Cardiac atrium fibroblast (primary cell): ENCODE data around the gene RNF25. TPM values are rescaled to one million over a fixed set of nuclear protein-coding genes. Genes with fewer than 3 reads are reported as not detected.

ENCODE experiments used
- total RNA-seq: library from RNA; depleted of rRNA; stranded (reverse); fragments of >200 nt; gene quantifications from 2 replicates; pipeline ENCODE4 v1.2.3, GENCODE V29; 2015

Gene RNF25, protein sequence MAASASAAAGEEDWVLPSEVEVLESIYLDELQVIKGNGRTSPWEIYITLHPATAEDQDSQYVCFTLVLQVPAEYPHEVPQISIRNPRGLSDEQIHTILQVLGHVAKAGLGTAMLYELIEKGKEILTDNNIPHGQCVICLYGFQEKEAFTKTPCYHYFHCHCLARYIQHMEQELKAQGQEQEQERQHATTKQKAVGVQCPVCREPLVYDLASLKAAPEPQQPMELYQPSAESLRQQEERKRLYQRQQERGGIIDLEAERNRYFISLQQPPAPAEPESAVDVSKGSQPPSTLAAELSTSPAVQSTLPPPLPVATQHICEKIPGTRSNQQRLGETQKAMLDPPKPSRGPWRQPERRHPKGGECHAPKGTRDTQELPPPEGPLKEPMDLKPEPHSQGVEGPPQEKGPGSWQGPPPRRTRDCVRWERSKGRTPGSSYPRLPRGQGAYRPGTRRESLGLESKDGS
- 14.4 and 26.9 TPM in 2 replicates for total RNA-seq

DNA sequence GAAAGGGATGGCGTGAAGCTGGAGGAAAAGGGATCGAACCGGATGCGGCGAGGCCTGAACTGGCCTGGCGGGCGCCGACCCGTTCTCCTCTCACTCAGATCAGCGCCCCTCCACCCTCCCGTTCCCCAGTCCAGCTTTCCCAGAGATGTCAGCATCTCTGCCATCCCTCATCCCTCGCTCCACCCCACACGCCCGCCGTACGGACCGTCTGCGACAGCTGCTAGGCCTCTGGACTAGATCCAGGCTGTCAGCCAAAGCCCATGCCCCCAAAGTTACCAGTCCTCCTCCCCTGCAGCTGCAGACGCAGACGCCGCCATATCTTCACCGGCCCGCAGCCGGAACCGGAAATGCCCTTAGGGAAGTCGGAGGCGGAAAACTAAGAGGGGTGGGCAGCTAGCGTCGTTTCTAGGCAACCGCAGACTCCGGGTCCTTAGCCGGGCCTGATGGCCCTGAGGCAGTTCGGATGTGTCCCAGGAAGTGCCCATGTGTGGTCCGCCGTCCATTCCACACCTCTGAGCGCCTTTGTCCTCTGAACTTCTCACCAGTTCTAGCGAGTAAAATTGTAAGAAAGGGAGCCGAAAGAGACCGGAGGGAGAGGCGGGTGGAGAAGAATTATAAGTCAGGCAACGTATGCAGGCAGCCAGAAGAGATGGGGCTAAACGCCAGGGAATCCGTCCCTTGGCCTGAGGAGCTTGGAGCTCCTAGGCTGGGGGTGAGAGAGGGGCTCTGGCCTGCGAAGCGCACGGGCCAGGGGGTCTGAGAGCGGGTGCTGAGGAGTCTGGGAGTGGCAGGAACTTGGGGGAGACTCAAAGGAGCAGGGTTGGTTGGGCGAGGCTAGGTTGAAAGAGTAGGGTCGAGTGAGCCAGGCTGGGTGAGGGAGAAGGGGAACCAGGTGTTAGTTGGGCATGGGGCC, at the start of gene RNF25, which contains the start of gene STK36:
Gene RNF25 (minus strand): TSS at position 349 of the 913 bp plus-strand sequence. CDS start 32 bp downstream, at position 317.
Gene STK36 (plus strand): TSS at position 433 of the 913 bp plus-strand sequence. CDS start 744 bp downstream, outside the sequence.

DNA sequence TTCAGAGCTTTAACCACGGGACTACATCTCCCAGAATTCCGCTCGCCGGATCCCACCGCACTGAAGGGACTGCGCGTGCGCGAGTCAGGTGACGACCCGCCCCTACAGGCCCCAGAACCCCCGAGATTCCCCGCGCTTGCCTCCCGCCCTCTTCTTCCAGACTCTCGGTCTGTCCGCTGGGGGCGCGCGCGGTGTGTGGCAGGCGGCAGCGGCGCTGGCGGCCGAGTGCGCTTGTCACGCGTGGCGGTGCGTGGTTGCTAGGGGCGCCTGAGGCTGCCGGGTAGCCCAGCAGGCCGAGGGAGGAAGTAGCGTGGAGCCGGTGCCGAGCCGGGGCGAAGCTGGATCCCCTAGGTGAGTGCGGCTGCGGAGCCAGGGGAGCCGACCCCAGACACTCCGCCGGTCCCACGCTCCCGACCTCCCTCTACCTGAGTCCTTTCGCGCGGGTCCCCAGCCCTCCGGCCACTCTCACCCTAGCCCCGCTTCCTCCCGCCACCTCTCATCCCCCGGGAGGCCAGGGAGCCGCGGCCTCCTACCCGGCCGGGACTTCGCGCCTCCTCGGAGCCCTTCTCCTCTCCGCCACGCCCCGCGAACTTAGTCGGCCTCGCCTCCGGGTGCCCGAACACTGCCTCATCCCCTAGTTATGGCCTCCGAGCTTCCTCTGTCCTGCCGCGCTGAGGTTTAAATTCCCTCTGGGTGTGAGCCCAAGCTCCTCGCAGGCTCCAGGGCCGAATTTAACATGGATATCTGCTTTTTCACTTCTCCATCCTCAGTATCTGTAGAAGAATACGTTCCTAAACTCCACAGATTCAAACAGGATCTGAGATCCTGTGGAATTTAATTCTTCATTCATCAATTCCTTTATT, 39.1 kb upstream of the RNF25 start, which contains the start of gene TTLL4:
Gene TTLL4 (plus strand): TSS at position 149 of the 863 bp plus-strand sequence. CDS start 26,842 bp downstream, outside the sequence.

DNA sequence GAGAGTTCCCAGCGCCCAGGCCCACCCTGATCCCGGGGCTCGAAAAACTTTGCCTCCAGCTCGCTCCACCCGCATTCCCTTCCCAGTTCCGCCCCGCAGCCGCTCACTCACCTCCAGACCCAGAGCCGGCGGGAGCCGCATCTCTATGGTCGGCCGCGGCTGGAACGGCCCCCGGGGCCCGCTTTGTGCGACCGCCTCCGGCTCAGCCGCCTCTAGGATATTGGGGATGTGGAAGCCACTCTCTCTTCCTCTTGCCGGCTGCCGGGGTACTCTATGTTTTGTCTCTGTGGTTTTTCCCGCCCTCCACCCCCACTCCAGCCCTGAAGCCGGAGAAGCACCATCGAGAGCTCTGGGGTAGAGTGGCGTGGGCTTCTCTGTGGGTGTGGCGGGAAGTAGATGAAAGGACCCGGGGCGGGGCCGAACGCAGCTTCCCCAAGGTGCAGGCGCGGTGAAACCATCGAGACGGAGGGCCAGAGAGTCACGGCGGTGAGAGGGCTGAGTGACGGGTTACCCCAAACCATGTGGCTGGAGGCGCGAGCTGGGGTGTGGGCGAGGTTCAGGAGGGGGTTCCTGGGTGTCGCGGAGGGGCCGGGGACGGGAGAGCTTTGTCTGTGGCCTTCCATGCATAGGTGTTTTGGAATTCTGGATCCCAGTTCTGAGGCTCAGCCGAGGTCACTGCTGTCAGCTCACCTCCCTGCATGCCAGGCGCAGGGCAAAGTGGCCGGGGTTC, 12.4 kb downstream of the RNF25 start, which contains the start of the genes BCS1L and ZNF142:
Gene BCS1L (plus strand): TSS at position 426 of the 730 bp plus-strand sequence. CDS start 1,305 bp downstream, outside the sequence.
Gene ZNF142 (minus strand): TSS at position 366 of the 730 bp plus-strand sequence. CDS start 3,194 bp downstream, outside the sequence.

Other genes starting within 250 kb of the RNF25 start
- gene USP37, start 103.7 kb downstream of the RNF25 start, total RNA-seq = 4.2 and 6.5 TPM in 2 replicates
- gene CNOT9, start 103.2 kb downstream of the RNF25 start, total RNA-seq = 38.5 and 49.6 TPM in 2 replicates
- 0.49 and 1.3 TPM in 2 replicates for gene PLCD4, start 64.1 kb downstream of the RNF25 start, total RNA-seq
- gene ZNF142, start 12.4 kb downstream of the RNF25 start, total RNA-seq = 4.9 and 7.9 TPM in 2 replicates
- 19.8 and 27.3 TPM in 2 replicates for gene BCS1L, start 12.3 kb downstream of the RNF25 start, total RNA-seq
- gene STK36, start 84 bp upstream of the RNF25 start, total RNA-seq = 20.1 and 21.7 TPM in 2 replicates
- gene TTLL4, start 38.8 kb upstream of the RNF25 start, total RNA-seq = 9.9 and 43.9 TPM in 2 replicates
- 2.7 and 2.9 TPM in 2 replicates for gene CYP27A1, start 110.1 kb upstream of the RNF25 start, total RNA-seq
- gene PRKAG3, start 159.8 kb upstream of the RNF25 start, total RNA-seq = not detected in 2 replicates
- not detected in 2 replicates for gene WNT6, start 187.8 kb upstream of the RNF25 start, total RNA-seq
- gene WNT10A, start 208.8 kb upstream of the RNF25 start, total RNA-seq = not detected in 2 replicates